Fibroblast of skin of scalp (primary cell): ENCODE data around the gene LHPP.

Experiments used
- DNase-seq: peaks from one replicate; pipeline ENCODE4 v3.0.0-alpha.2; 2013

The LHPP gene

DNA sequence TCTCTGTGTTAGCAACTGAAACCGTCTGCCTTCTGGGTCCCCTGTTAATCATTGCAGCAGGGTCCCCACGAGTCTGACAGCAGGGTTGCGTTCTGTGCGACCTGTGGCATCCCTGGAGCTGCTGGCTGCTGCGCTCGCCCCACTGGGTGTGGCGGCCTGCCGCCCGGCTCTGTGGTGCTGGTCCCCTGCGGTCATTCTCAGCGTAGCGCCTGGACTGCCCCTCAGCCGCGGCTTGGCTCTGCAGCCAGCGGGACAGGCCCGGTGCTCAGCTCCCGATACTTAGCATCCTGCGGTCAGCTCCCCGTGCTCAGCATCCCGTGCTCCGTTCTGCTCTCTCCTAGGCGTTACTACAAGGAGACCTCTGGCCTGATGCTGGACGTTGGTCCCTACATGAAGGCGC is 35.0 kb downstream of the LHPP start:
- no peak for DNase-seq

DNA sequence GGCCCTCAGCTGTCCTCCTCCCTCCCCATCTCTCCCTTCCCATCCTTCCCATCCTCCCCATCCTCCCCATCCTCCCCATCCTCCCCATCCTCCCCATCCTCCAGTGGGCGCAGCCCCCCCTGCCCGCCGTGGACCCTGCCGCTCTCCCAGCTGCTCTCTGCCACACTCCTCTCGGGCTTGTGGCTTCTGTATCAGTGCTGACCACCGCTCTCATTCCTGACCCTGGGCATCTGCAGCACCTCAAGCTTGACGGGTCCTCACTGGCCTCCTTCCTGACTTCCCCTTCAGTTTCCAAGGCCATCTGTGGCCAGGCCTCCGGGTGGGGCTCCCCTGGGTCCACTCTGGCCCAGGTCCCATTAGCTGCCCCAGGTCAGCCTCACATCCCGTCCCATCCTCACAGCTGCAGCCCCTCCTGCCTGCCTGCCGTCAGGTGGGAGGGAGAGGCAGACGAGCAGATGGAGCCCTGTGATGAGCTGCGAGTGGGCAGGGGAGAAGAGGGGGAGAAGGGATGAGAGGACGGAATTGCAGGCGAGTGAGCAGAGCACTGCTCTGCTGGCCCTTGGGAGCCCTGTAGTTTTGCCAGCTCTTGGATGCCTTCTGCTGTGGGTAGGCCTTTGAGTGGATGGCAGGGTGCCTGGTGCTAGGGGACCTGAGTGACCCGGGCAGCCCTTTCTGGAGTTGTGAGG is 35.7 kb downstream of the LHPP start:
- no peak for DNase-seq

DNA sequence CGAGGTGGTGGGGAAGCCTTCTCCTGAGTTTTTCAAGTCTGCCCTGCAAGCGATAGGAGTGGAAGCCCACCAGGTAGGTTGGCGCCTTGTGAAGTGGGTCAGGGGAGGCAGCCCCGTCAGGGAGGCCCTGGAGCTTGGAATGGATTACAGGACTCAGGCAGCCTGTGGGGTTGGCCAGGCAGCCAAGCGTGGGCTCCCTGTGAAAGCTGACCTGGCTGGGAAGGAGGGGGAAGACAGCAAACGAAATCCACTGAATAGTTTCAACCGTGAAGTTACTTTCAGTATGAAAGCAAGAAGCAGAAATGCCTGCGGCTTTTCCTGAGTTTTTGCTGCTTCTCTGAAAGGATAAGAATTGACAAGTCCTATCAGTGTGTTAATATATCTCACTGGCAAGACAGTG is 36.4 kb downstream of the LHPP start:
- no peak for DNase-seq

DNA sequence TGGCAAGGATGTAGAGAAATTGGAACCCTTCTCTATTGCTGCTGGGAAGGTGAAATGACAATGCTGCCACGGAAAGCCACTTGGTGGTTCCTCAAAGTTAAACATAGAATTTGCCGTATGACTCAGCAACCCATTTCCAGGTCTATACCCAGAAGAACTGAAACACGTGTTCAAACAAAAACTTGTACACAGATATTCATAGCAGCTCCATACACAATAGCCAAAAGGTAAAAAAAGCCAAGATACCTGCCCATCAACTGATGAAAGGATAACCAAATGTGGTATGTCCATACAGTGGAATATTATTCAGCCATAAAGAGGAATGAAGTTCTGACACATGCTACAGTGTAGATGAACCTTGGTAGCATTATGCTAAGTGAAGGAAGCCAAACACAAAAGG is 39.1 kb downstream of the LHPP start:
- DNase-seq: no peak

DNA sequence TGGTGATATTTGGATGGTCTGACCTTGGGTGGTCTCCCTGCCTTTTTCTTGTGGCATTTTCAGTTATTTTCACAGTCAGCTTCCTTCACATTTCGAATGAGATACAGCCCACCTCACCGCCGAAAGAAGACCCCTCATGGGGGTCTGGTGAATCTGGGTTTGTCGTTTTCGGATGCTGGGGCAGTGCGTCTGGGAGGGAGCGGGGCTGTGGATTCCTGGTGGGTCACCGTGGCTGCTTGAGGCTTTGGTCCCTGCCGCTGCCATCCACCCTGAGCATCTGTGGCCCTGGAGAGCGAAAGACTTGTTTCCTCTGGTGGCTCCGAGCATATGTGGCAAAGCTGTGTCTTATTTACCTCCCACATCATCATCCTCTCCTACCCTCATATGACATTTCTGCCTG is 43.1 kb downstream of the LHPP start:
- DNase-seq: no peak

DNA sequence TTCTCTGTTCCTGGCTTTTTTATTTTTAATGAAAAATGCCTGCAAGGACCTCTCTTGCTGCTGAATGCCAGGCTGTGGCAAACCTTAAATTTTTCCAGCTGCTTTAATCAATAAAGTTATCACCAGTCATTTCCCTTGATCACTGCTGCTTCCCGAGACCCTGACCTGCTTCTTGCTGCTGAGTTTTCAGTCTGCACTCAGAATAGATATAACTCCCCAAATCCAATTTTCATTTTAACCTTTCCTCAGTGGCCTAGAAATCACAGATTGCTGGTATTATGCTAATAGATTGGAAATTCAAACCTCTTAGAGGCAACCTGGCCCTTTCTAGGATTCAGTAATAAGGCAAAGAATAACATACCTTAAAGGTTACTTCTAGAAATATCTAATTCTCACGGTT is 43.7 kb downstream of the LHPP start:
- DNase-seq: no peak

DNA sequence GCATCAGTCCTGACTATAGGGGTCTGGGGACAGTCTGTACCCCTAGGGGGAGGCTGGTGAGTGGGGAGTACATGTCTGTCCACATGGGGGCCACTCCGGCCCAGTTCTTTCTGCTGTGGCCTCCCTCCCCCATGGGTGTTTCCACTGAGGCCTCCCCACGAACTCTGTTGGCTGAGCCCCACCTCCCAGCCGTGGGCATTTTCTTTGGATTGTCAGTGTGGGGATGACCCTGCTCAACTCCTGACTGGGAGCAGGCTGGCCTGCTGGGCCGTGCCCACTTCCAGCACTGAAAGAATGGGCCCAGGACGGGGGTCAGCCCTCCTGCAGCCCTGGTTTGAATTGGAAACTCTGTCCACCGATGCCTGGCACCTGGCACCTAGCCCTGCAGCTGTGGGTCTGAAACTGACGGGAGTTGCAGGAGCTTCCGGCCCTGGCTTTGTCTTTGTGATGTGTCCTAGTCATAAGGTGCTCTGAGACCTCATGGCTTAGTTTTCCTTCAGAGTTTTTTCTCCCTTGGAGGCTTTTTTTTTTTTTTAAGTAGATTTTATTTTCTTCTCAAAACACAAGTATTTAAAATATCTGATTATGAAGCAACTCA is 46.5 kb downstream of the LHPP start:
- DNase-seq: no peak

DNA sequence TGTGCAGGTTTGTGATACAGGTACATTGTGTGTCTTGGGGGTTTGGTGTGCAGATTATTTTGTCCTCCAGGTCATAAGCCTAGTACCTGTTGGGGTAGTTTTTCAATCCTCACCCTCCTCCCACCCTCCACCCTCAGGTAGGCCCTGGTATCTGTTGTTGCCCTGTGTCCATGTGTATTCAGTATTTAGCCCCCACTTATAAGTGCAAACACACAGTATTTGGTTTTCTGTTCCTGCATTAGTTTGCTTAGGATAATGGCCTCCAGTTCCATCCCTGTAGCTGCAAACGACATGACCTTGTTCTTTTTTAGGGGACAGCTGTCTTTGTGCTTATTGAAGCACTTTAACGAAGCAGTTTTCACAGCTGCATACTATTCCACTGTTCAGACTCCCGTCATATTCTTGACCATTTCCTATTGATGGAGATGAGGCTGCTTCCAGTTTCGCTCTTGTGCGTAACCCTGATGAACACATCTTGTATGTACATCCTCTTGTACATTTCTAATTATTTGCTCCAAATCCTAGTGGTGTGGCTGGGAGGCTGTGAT is 47.4 kb downstream of the LHPP start:
- no peak for DNase-seq

DNA sequence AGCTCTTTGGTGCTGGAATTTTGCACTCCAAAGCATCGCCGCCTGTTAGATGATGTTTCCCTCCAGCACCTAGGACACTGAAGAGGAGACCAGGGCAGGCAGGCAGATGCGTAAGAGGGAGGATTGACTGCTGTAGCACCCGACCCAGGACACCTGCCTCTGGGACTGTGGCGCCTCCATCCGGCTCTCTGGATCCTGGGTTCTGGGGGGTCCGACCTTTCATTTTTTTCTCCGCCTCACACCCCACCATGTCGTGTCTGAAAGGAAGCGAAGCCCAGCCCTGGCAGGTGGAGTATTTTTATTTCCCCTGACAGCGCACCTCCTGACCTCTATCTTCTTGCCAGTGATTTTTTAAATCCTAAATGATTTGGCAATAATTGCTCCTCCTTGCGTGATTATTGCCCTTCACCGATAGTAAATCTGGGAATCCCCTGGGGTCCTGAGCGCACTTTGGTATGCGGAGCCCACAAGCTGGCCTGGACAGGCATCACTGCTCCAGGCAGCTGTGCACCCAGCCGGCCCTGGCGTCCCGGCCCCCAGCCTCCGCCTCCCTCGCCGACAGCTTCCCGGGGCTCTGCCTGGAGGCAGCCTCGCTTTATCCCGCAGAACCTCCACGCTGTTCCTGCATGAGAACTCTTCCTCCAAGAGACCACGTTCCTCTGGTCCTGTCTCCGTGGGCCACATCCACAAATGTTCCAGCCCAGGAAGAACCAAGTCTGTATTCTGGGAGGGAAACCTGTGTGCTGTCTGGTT is 48.4 kb downstream of the LHPP start:
- DNase-seq: no peak

DNA sequence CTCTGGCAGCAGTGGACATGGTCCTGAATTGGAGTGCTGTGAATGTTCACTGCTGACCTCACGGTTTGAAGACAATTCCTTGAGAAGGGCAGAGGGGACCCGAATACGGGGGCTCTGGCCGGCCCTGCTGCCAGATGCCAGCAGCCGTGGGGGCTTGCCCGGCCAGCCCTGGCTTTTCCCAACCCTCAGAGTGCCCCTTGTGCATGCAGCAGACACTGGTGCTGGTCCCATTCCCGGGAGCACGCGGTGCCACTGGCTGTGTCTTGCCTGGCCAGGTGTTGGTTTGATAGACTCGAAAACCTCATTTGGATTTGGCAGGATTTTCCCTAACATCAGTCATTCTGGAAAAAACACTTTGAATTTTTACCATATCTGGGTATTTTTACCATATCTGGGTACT is 49.1 kb downstream of the LHPP start:
- DNase-seq: no peak

DNA sequence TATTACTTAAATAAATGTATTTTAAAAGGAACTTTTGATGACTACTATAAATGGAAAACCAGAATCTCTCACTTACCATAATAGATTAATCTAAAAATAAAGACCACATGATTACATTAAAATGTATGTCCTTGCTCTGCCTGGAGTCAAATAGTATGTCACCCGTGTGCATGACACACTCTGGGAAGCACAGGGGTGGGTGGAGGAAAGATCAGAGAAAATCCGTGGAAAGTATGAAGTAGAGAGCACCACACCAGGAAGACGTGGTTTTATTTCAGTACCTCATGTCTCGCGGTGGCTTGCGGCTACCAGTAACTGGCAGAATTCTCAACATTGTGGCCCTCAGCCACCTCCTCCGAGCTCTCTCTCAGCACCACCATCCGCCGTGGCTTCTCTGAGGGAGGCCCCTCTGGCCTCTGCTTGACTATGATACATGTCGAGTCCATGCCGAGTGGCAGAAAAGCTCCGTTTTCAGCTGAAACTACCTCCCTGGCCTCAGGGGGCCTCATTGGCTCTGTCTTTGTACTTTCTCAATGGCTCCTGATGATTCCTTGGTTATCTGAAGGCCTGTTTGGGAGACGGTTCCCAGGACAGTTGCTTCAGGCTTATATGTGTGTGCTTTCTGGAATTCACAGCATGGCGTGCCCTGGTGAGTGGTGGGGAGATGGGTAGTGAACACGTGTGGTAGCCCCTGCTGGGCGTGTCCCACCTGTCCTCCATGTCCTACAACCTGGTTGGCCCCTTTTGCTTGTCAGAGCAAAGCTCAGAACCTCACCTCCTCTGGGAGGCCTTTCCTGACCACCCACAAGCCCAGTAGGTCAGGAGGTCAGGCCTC is 49.8 kb downstream of the LHPP start:
- no peak for DNase-seq

DNA sequence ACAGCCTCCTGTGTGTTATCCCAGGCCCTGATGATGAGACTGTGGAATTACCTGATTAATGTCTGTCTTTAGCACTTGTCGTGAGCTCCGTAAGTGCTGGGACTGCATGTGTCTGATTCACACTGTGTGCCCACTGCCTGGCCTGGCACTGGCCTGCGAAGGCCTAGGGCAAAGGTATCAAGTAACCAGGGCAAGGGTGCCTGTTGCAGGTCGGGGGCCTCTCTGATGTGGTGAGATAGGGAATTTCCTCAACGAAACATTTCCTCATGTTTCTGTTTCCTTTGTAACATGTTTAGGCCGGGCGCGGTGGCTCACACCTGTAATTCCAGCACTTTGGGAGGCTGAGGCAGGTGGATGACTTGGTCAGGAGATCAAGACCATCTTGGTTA is 50.4 kb downstream of the LHPP start:
- no peak for DNase-seq

DNA sequence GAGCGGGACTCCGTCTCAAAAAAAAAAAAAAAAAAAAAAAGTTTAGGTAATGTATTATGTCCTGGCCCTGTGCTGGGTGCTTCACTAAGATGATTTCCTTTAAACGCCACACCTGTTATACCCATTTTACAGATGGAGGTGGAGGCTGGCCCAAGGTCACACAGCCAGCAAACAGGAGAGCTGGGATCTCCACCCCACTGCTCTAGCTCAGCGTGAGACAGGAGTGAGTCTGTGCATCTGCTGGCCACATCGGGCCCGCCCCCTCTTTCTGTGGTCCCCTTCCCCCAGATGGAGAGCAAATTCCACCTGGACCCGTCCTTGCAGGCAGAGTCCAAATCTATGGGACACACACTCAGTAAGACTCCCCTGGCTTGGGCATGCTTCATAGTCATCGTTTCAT is 51.0 kb downstream of the LHPP start:
- no peak for DNase-seq

DNA sequence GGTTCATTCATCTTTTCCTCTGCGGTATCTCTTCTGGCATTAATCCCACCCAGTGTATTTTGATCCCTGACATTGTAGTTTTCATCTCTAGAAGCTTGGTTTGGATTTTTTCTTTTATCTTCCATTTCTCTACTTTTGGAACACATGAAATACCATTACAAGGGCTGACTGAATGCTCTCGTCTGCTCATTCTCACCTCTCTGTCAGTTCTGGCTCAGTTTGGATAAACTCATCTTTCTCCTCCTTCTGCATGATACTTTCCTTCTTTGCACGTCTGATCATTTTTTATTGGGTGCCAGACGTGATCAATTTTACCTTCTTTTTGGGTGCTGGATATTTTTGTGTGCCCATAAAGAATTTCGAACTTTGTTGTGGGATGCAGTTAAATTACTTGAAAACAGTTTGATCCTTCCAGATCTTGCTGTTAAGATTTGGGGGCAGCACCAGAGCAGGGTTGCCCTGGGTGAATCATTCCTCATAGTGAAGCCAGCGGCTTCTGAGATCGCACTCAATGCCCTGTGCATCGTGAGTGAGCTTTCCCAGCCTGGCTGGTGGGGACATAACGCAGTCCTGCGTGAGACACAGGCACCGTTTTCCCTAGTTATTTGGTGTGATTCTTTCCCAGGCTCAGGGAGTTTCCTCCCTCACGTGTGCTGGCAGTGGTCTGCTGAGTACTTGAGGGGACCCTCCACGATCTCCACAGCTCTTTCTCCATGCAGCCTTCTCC is 53.8 kb downstream of the LHPP start:
- DNase-seq: no peak

DNA sequence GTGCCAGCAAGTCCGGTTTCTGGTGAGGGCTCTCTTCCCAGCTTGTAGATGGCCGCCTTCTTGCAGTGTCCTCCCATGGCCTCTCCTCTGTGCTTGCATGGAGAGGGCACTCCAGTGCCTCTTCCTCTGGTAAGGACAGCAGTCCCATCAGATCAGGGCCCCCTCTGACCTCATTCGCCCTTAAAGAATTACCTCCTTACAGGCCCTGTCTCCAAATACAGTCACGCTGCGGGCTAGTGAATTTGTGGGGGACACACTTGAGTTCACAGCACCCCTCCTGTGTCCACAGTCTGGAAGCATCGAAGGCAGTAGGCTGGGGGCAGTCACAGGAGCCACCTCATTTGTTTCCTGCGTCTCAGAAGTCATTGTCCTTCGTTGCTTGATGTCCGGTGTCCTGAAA is 54.6 kb downstream of the LHPP start:
- no peak for DNase-seq

DNA sequence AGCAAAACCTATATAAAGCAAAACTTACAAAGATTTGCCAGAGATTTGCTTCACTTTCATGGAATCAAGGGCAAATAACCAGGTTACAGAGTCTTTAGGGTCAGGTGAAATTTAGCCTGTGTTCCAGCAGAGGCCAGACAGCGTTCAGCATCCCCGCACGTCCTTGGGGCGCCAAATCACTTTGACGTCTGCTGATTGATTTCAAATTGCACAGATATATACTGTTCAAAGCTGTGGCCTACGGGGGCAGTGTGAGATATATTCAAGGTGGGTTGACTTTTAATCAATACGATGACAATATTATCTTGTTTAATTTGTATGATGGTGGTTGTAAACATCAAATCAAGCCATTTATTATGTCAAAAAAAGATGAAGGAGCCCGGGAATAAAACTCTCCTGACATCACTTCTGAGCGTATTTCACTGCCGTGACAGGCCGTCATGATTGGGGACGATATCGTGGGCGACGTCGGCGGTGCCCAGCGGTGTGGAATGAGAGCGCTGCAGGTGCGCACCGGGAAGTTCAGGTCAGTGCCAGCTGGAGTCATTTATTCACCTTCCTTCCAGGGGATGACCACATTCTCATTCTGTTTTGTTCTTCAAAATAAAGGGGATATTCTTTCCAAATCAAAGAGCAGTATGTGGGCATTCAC is 55.2 kb downstream of the LHPP start:
- no peak for DNase-seq

DNA sequence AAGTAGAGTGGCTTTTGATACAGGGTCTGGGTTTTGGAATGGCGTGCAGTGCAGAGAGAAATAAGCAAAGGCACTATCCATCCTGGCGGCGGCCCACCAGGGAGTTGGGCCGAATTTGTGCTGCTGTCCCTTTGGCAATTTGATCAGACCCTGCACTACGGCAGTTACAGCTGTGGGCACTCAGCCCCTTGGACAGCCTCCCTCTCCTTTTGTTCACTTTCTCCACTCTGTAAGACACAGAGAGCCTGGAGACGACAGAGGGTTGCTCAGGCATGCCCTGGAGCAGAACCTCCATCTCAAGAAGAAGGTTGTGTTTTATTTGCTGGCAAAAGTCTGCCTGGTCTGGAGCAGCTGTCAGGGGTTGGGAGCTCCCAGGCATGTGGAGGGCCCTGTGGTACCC is 55.8 kb downstream of the LHPP start:
- no peak for DNase-seq

DNA sequence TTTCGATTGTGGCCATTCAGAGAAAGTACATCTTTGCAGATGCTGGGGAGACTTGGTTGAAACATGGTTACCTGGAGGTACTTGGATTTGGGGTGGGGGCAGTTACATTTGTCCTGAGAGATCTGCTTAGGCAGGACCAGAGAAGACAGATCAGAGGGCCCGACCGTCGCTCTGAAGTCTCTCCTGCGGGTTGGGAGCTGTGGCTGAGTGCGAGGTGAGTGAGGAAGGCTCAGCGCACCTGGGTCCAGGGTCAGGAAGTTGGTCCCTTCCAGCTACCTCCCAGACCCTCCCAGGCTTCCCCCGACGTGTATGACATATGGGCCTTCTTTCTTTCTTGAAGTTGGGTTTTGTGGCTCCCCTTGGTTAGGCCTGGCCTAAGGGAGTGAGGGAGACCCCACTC is 56.3 kb downstream of the LHPP start:
- DNase-seq: no peak

DNA sequence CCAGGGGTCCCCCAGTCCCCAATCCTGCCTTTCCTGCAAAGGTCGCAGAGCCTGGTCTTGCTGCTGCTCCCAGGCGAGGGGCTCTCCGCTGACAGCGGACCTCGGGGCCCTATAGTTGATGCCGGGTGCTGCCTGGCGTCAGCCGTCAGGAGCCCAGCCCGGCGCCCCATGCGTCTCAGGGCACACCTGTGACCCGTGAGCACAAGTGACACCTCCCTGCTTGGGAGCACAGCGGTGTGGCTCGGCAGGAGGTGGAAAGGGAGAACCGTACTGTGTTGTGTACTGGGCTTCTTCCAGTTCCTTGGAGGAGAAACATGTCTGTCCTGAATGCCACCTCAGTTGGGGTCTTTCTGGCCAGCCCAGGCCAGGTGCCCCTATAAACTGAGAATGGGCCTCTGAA is 56.7 kb downstream of the LHPP start:
- DNase-seq: no peak

DNA sequence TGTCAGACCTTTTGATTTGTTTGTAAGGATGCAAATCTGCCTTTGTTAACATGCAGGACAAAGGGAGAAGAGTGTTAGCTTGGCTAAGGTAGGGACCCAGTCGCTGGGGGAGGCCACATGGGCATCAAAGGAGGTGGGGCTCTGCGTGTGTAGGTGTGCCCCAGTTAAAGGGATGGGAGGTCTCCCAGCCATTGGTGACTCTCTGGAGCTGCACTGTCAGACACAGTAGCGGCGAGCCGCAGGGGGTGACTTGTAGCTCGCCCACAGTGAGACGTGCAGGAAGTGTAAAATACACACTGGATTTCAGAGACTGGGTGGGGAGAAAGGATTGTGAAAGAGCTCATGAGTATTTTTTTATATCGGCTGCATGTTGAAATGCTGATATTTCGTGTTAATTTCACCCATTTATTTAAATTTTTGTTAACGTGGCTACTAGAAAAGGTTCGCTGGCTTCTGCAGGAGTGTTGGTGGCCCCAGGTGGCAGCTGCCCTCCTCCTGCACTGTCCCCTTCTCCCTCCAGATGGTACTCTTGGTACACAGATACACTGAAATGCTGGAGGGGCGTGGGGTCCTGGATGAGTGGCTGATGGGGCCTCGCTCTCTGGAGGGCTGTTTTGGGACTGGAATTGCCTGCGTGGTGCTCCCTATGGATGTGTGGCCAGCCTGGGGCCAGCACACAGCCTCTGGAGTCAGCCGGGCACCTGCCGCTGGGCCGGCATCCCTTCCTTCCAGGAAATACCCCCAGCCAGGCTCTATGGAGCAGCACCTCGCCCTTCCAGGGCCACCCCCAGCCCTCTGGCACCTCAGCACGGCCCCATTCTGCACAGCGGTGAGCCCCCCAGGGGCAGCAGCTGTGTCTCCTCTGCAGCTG is 59.2 kb downstream of the LHPP start:
- no peak for DNase-seq

DNA sequence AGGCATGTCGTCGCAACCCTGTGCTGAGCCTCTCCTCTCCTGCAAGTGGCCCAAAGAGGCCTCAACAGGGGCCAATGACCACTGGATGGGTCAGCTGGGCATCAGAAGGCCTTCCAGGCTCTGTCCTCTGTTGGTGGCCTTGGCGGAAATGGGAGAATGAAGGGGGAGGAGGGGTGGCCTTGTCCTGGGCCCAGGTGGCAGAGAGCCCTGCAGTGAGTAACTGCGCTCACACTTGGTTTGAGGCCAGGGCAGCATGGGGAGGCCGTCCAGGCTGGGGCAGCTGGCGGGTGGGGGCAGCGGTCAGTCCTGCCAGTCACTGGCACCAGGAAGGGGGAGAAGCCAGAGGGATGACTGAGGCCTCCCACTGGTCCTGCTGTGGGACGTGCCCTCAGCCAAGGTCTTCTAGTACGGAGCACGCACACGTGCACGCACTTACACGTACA is 59.8 kb downstream of the LHPP start:
- no peak for DNase-seq
